Measurements from ENCODE around the gene DEPDC7. TPM values are rescaled to one million over a fixed set of nuclear protein-coding genes. Genes with fewer than 3 reads are reported as not detected.

DEPDC7 gene
- total RNA-seq, 1 experiment from 2014 or later, result 4.4 TPM

DNA sequence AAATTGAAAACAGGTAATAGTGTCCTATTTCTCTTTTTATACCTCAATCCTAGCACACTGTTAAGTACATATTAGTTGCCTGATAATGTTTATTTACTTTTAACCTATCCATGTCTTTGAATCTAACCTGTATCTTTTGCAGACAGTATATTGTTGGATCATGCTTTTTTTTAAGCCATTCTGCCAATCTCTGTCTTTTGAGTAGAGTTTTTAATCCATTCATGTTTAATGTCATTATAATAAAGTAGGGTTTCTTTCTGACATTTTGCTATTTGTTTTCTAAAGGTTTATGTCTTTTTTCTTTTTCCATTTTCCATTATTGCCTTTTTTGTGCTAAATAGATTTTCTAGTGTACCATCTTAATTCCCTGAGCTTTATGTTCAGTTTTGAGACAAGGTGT lies 23.8 kb upstream of the DEPDC7 start:
- H2BK20ac ChIP-seq (ENCODE audit: low read depth, low read length, poor library complexity, severe bottlenecking), result no peak overlapping the region
- peaks cover 2% of the 10 kb centered on the region; the same call in 1 of the 2 replicates for H3K27me3 Mint-ChIP-seq (ENCODE audit: low read depth)
- no peaks in the 10 kb centered on the region for H3K23me2 ChIP-seq (ENCODE audit: insufficient read length, low read depth, low read length, poor library complexity, severe bottlenecking)
- H3K4me1 Mint-ChIP-seq, result peaks cover 0 to 5% of the 10 kb centered on the region in 2 experiments; a peak in 2 of 4 replicates
- H3K27ac Mint-ChIP-seq, result no peak overlapping the region
- no peak overlapping the region for H2BK12ac ChIP-seq (ENCODE audit: insufficient read length, low read depth, low read length)
- H3K27me3 ChIP-seq (ENCODE audit: insufficient read depth, low read length), result no peaks in the 10 kb centered on the region
- no peaks in the 10 kb centered on the region for H3K9me3 ChIP-seq (ENCODE audit: control insufficient read depth, low read depth, low read length)
- no peak overlapping the region for H3T11ph ChIP-seq (ENCODE audit: low read length)
- no peaks in the 10 kb centered on the region for H3K79me2 ChIP-seq (ENCODE audit: insufficient read depth, low read length)
- H3K4me3 Mint-ChIP-seq, result no peak overlapping the region
- H2AFZ ChIP-seq (ENCODE audit: low read length), result no peak overlapping the region
- no peaks in the 10 kb centered on the region for H3K4me1 ChIP-seq (ENCODE audit: insufficient read depth, low read length)
- H3K4ac ChIP-seq (ENCODE audit: low read depth, low read length), result no peak overlapping the region
- H4K8ac ChIP-seq (replicated peaks; ENCODE audit: insufficient read length, low read depth, low read length), result no peak overlapping the region
- H4K5ac ChIP-seq (ENCODE audit: insufficient read length, low read depth, low read length), result no peak overlapping the region
- no peak overlapping the region for H2BK15ac ChIP-seq (ENCODE audit: low read depth, low read length)
- H4K20me1 ChIP-seq (ENCODE audit: control insufficient read depth, insufficient read depth, insufficient read length), result no peaks in the 10 kb centered on the region
- H3K23ac ChIP-seq (ENCODE audit: insufficient read length, low read depth, low read length), result no peak overlapping the region
- no peak overlapping the region for H3K56ac ChIP-seq (ENCODE audit: insufficient read length, low read depth, low read length)
- H3K14ac ChIP-seq (ENCODE audit: insufficient read depth, low read length), result no peak overlapping the region
- peaks cover 0 to 3% (median 0%) of the 10 kb centered on the region in 3 experiments; a peak in 3 of 7 replicates for H3K36me3 Mint-ChIP-seq (ENCODE audit: insufficient read depth in 1 of 3, low read depth in 3 of 3)
- H3K4me2 ChIP-seq (ENCODE audit: insufficient read depth, insufficient read length, low read length), result no peak overlapping the region
- no peak overlapping the region for H3K9ac ChIP-seq (ENCODE audit: extremely low read depth, insufficient read length, low read length)
- H2AK5ac ChIP-seq (ENCODE audit: insufficient read length, low read length), result no peak overlapping the region
- TF ChIP-seq, protein P1, sequence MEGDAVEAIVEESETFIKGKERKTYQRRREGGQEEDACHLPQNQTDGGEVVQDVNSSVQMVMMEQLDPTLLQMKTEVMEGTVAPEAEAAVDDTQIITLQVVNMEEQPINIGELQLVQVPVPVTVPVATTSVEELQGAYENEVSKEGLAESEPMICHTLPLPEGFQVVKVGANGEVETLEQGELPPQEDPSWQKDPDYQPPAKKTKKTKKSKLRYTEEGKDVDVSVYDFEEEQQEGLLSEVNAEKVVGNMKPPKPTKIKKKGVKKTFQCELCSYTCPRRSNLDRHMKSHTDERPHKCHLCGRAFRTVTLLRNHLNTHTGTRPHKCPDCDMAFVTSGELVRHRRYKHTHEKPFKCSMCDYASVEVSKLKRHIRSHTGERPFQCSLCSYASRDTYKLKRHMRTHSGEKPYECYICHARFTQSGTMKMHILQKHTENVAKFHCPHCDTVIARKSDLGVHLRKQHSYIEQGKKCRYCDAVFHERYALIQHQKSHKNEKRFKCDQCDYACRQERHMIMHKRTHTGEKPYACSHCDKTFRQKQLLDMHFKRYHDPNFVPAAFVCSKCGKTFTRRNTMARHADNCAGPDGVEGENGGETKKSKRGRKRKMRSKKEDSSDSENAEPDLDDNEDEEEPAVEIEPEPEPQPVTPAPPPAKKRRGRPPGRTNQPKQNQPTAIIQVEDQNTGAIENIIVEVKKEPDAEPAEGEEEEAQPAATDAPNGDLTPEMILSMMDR (conservative IDR thresholded peaks at IDR 0.05), result no peak
- peaks cover 7 to 20% of the 10 kb centered on the region in 2 experiments for H3K9me3 Mint-ChIP-seq
- no peak for DNase-seq
- no peak overlapping the region for H3K18ac ChIP-seq (ENCODE audit: insufficient read length, low read depth, low read length)
- no peak overlapping the region for H2BK5ac ChIP-seq (ENCODE audit: insufficient read length, low read length)
- no peak overlapping the region for H4K91ac ChIP-seq (ENCODE audit: insufficient read length, low read depth, low read length)
- no peak overlapping the region for H2BK120ac ChIP-seq (ENCODE audit: low read depth, low read length, poor library complexity, severe bottlenecking)
- no peaks in the 10 kb centered on the region for H3K79me1 ChIP-seq (ENCODE audit: insufficient read depth, low read depth, low read length, poor library complexity, severe bottlenecking)
- H3K27ac ChIP-seq (ENCODE audit: insufficient read length, low read depth, low read length), result no peak overlapping the region

Measured in H9 (cell line).